ENCODE results near the gene IFIT1B. TPM values are rescaled to one million over a fixed set of nuclear protein-coding genes. Genes with fewer than 3 reads are reported as not detected.

The IFIT1B gene
- polyA plus RNA-seq, 1 donor (not counting 4 experiments of a cell fraction or from before 2014, with no cell fraction given): not detected

DNA sequence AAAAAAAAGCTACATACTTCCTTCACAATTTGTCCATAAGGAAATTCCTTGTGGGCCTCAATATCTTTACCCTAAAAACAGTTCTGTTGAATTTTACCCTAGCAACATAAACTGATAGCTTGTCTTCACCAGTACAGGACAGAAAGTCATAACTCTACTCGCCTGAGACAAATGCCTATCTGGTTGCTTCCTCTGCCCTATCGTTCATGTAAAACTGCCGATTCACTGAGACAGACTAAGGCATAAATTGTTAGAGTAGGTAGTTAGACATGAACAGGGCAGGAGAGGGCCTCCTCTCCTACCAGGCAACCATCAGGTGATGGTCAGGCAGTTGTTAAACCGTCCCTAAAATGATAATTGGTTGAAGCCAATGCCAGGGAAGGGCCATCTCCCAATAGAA, 25.1 kb upstream of the IFIT1B start:
- H3K9ac ChIP-seq (ENCODE audit: control insufficient read depth, extremely low read depth, insufficient read depth, low read length): no peak overlapping the region

DNA sequence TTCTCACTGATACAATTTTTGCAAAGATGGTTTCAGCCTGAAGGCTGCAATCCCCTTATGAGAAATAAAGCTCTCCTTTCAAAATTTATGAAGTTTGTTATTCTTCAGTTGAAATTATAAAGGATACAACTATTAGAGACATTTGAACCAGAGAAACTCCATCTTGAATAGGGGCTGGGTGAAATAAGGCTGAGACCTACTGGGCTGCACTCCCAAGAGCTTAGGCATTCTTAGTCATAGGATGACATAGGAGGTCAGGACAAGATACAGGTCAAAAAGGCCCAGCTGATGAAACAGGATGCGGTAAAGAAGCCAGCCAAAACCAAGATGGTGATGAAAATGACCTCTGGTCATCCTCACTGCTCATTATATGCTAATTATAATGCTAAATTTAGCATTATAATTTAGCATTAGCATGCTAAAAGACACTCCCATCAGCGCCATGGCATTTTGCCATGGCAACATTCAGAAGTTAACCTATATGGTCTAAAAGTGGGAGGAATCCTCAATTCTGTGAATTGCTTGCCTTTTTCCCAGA, 22.4 kb upstream of the IFIT1B start:
- no peak for TF ChIP-seq EZH2 (IDR thresholded peaks at IDR 0.05; ENCODE audit: low read length)
- TF ChIP-seq, protein P1, sequence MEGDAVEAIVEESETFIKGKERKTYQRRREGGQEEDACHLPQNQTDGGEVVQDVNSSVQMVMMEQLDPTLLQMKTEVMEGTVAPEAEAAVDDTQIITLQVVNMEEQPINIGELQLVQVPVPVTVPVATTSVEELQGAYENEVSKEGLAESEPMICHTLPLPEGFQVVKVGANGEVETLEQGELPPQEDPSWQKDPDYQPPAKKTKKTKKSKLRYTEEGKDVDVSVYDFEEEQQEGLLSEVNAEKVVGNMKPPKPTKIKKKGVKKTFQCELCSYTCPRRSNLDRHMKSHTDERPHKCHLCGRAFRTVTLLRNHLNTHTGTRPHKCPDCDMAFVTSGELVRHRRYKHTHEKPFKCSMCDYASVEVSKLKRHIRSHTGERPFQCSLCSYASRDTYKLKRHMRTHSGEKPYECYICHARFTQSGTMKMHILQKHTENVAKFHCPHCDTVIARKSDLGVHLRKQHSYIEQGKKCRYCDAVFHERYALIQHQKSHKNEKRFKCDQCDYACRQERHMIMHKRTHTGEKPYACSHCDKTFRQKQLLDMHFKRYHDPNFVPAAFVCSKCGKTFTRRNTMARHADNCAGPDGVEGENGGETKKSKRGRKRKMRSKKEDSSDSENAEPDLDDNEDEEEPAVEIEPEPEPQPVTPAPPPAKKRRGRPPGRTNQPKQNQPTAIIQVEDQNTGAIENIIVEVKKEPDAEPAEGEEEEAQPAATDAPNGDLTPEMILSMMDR (optimal IDR thresholded peaks at IDR 0.05 in 1 of 3, IDR thresholded peaks at IDR 0.05 in 1 of 3, conservative IDR thresholded peaks at IDR 0.05 in 1 of 3; ENCODE audit: extremely low read depth in 1 of 3, insufficient read depth in 2 of 3, low read length in 3 of 3): no peak
- dilution Hi-C loops (cut with MboI; ENCODE audit: extremely low pct_ligation_motif_present, low sequenced_read_pairs): no loop called here
- FAIRE-seq (no peak), DNase-seq (ENCODE audit: low read depth, low spot score) (no peak)
- H3K9me1 ChIP-seq (ENCODE audit: control insufficient read depth, extremely low read depth, insufficient read depth, low read length): no peaks in the 10 kb centered on the region
- H3K9ac ChIP-seq (ENCODE audit: control insufficient read depth, extremely low read depth, insufficient read depth, low read length): no peak overlapping the region
- H3K27ac ChIP-seq (ENCODE audit: control insufficient read depth, insufficient read depth, low read length): no peak overlapping the region
- no peaks in the 10 kb centered on the region for H3K79me2 ChIP-seq (ENCODE audit: control insufficient read depth, insufficient read depth, low read length)
- H3K4me3 ChIP-seq (ENCODE audit: control insufficient read depth in 2 of 3, extremely low read depth in 1 of 3, insufficient read depth in 2 of 3, low read depth in 1 of 3, low read length in 3 of 3): no peak overlapping the region
- H3K36me3 ChIP-seq (ENCODE audit: control insufficient read depth in 2 of 2, extremely low read depth in 1 of 2, insufficient read depth in 2 of 2, low read length in 2 of 2): no peaks in the 10 kb centered on the region
- no peaks in the 10 kb centered on the region for H3K9me3 ChIP-seq (ENCODE audit: control insufficient read depth, low read depth, low read length)
- H3K4me2 ChIP-seq (ENCODE audit: control insufficient read depth, extremely low read depth, insufficient read depth, low read depth, low read length): no peak overlapping the region
- H4K20me1 ChIP-seq (ENCODE audit: control insufficient read depth, extremely low read depth, insufficient read depth, low read length): no peaks in the 10 kb centered on the region
- peaks cover 23% of the 10 kb centered on the region for H3K4me1 ChIP-seq (ENCODE audit: control insufficient read depth, extremely low read depth, insufficient read depth, low read length)
- no peak overlapping the region for H2AFZ ChIP-seq (ENCODE audit: control insufficient read depth, low read length)
- no peaks in the 10 kb centered on the region for H3K27me3 ChIP-seq (ENCODE audit: control insufficient read depth, extremely low read depth, insufficient read depth, low read length)

More for the DNA sequence above, 25.1 kb upstream of the IFIT1B start:
- Histone ChIP-seq H3K9me3 (ENCODE audit: control insufficient read depth, low read depth, low read length) (no peaks in the 10 kb centered on the region), H3K79me2 (ENCODE audit: control insufficient read depth, insufficient read depth, low read length) (no peaks in the 10 kb centered on the region), H3K4me1 (ENCODE audit: control insufficient read depth, extremely low read depth, insufficient read depth, low read length) (peaks cover 23% of the 10 kb centered on the region), H3K4me3 (ENCODE audit: control insufficient read depth in 2 of 3, extremely low read depth in 1 of 3, insufficient read depth in 2 of 3, low read depth in 1 of 3, low read length in 3 of 3) (no peak overlapping the region), H3K9me1 (ENCODE audit: control insufficient read depth, extremely low read depth, insufficient read depth, low read length) (no peaks in the 10 kb centered on the region), H3K27me3 (ENCODE audit: control insufficient read depth, extremely low read depth, insufficient read depth, low read length) (no peaks in the 10 kb centered on the region), H2AFZ (ENCODE audit: control insufficient read depth, low read length) (no peak overlapping the region), H3K4me2 (ENCODE audit: control insufficient read depth, extremely low read depth, insufficient read depth, low read depth, low read length) (peak overlapping the region; percentile 6), H4K20me1 (ENCODE audit: control insufficient read depth, extremely low read depth, insufficient read depth, low read length) (no peaks in the 10 kb centered on the region), H3K36me3 (ENCODE audit: control insufficient read depth in 2 of 2, extremely low read depth in 1 of 2, insufficient read depth in 2 of 2, low read length in 2 of 2) (no peaks in the 10 kb centered on the region), H3K27ac (ENCODE audit: control insufficient read depth, insufficient read depth, low read length) (no peak overlapping the region)
- TF ChIP-seq EZH2 (IDR thresholded peaks at IDR 0.05; ENCODE audit: low read length): no peak
- TF ChIP-seq, protein P1 (optimal IDR thresholded peaks at IDR 0.05 in 1 of 3, IDR thresholded peaks at IDR 0.05 in 1 of 3, conservative IDR thresholded peaks at IDR 0.05 in 1 of 3; ENCODE audit: extremely low read depth in 1 of 3, insufficient read depth in 2 of 3, low read length in 3 of 3): no peak
- no peak for DNase-seq (ENCODE audit: low read depth, low spot score)
- no peak for FAIRE-seq
- dilution Hi-C loops (cut with MboI; ENCODE audit: extremely low pct_ligation_motif_present, low sequenced_read_pairs): no loop called here
